ENCODE data around the gene HPSE2.

- no peak for TF ChIP-seq POLR2A (IDR thresholded peaks at IDR 0.05; ENCODE audit: low read depth, low read length)
- TF ChIP-seq POLR2AphosphoS5 (IDR thresholded peaks at IDR 0.05; ENCODE audit: low read depth, low read length): no peak
- no peak for TF ChIP-seq SPI1 (IDR thresholded peaks at IDR 0.05; ENCODE audit: low read depth, low read length)
Measured at GRCh38 chr10:98664329-98665042, 571.2 kb downstream of the HPSE2 start.

Measured in GM12891 (cell line).